Measurements from ENCODE around the gene SLC37A4. TPM values are rescaled to one million over a fixed set of nuclear protein-coding genes. Genes with fewer than 3 reads are reported as not detected.
"Not testable (repeated sequence)": the region's sequence is repeated elsewhere in the genome, so short reads cannot be mapped to it uniquely, and the experiment has no call there.

The SLC37A4 gene
- polyA plus RNA-seq, 1 of the 3 experiments (the other 2 are of a cell fraction), result 21.8 TPM

GRCh38 chr11:118996926-118997626, 33.6 kb downstream of the SLC37A4 start:
- peaks cover 5 to 16% of the 10 kb centered on the region in 2 experiments; a peak in 3 of 4 replicates for H3K4me1 ChIP-seq (ENCODE audit: control insufficient read depth in 1 of 2, insufficient read depth in 2 of 2, low read depth in 1 of 2, low read length in 1 of 2)
- DNase-seq, result peak; percentile 66
- peaks cover 51% of the 10 kb centered on the region for H3K79me2 ChIP-seq (ENCODE audit: insufficient read depth)
- H3K27ac ChIP-seq (ENCODE audit: low read depth in 2 of 2, low read length in 1 of 2), result peak overlapping the region; percentile 26 to 67; a peak in 3 of 4 replicates
- peaks cover 23% of the 10 kb centered on the region for H3F3A ChIP-seq (replicated peaks; ENCODE audit: insufficient read depth)
- H3K27me3 ChIP-seq (ENCODE audit: insufficient read depth), result no peaks in the 10 kb centered on the region
- ChIA-PET POLR2A (interaction anchor here (1.0 to 1.6 kb wide), 3 partner anchors 8 to 206 kb away, joined by 3 to 5 read pairs (median 3); partner anchors contain the start of gene DDX6), CTCF (interaction anchor here (0.6 to 4.1 kb wide), 8 partner anchors 15 to 307 kb away, joined by 3 to 13 read pairs (median 4); partner anchors contain the start of genes BCL9L and UPK2)
- peak overlapping the region; percentile 77 to 97 for H3K4me3 ChIP-seq (ENCODE audit: low read depth in 2 of 2, low read length in 1 of 2)
- peak; percentile 47 for TF ChIP-seq CTCF (IDR thresholded peaks at IDR 0.05)
- no peak for TF ChIP-seq EP300 (IDR thresholded peaks at IDR 0.05; ENCODE audit: borderline replicate concordance in 1 of 2, low read depth in 1 of 2, low read length in 1 of 2)
- TF ChIP-seq FOXJ3 (CRISPR knock-in tag; IDR thresholded peaks at IDR 0.05), result no peak
- TF ChIP-seq FOSL2 (IDR thresholded peaks at IDR 0.05; ENCODE audit: borderline replicate concordance, low read depth), result no peak
- no peak for TF ChIP-seq SMC3 (IDR thresholded peaks at IDR 0.05; ENCODE audit: low read depth, low read length)
- TF ChIP-seq GATA2 (CRISPR knock-in tag; IDR thresholded peaks at IDR 0.05), result no peak
- TF ChIP-seq POLR2AphosphoS5 (IDR thresholded peaks at IDR 0.05; ENCODE audit: low read depth, low read length), result no peak
- TF ChIP-seq CHD2 (IDR thresholded peaks at IDR 0.05; ENCODE audit: low read length, partially characterized antibody), result no peak
- TF ChIP-seq GABPA (IDR thresholded peaks at IDR 0.05; ENCODE audit: low read depth), result peak; percentile 13; the same call in 1 of the 2 replicates
- no peaks in the 10 kb centered on the region for H4K20me1 ChIP-seq (ENCODE audit: insufficient read depth)
- peak overlapping the region; percentile 99 for H2AFZ ChIP-seq (ENCODE audit: low read depth)
- 24% methylated on average over 16 of the region's 22 CpGs for WGBS (ENCODE audit: low lambda C conversion rate)
- H3K4me2 ChIP-seq, result peak overlapping the region; percentile 98
- H3K9me2 ChIP-seq, result no peaks in the 10 kb centered on the region
- peaks cover 3 to 24% of the 10 kb centered on the region in 2 experiments for H3K36me3 ChIP-seq (replicated peaks in 1 of 2; ENCODE audit: control insufficient read depth in 1 of 2, insufficient read depth in 2 of 2, low read length in 1 of 2)
- peak overlapping the region; percentile 78 for H3K9ac ChIP-seq
- H3K9me3 ChIP-seq, result no peaks in the 10 kb centered on the region

- H3K9me3 ChIP-seq; DNase-seq; H3K36me3 ChIP-seq (replicated peaks in 1 of 2; ENCODE audit: control insufficient read depth in 1 of 2, insufficient read depth in 2 of 2, low read length in 1 of 2); H3K9me2 ChIP-seq; H3K4me1 ChIP-seq (ENCODE audit: control insufficient read depth in 1 of 2, insufficient read depth in 2 of 2, low read depth in 1 of 2, low read length in 1 of 2); H3K9ac ChIP-seq; H3F3A ChIP-seq (replicated peaks; ENCODE audit: insufficient read depth); H3K27ac ChIP-seq (ENCODE audit: low read depth in 2 of 2, low read length in 1 of 2); H4K20me1 ChIP-seq (ENCODE audit: insufficient read depth); POLR2A ChIA-PET; H3K4me2 ChIP-seq; CTCF ChIA-PET; H2AFZ ChIP-seq (ENCODE audit: low read depth); H3K4me3 ChIP-seq (ENCODE audit: low read depth in 2 of 2, low read length in 1 of 2); H3K79me2 ChIP-seq (ENCODE audit: insufficient read depth); H3K27me3 ChIP-seq (ENCODE audit: insufficient read depth): not testable (repeated sequence)
- WGBS (ENCODE audit: low lambda C conversion rate), result 90% methylated on average over 12 of the region's 44 CpGs
Observed at GRCh38 chr11:118991486-118992038, 39.1 kb downstream of the SLC37A4 start.
